Stimulated activated CD4-positive, alpha-beta T cell treated with anti-CD3 and anti-CD28 coated beads, Interleukin-12 subunit alpha, Interleukin-12 subunit beta, amount 100 ng/mL, for 48 hours (primary cell): ENCODE measurements around the gene KIF4A.

ENCODE experiments used
- DNase-seq, 3 donors: peaks; one replicate each; pipeline ENCODE4 v3.0.0-alpha.2; 2020; ENCODE audit warnings: low read depth in 2 of 3, low spot score in 1 of 3

The KIF4A gene

GRCh38 chrX:70436343-70436742 is 146.4 kb downstream of the KIF4A start:
- DNase-seq: no peak

- DNase-seq: no peak
These were observed 147.1 kb downstream of the KIF4A start for GRCh38 chrX:70437011-70437410.

- DNase-seq: no peak
These were observed 148.2 kb downstream of the KIF4A start for GRCh38 chrX:70437921-70438665.

GRCh38 chrX:70439016-70439415 is 149.1 kb downstream of the KIF4A start:
- DNase-seq: no peak

- no peak for DNase-seq
These were observed 152.3 kb downstream of the KIF4A start for GRCh38 chrX:70442224-70442623.

GRCh38 chrX:70444326-70444945 is 154.5 kb downstream of the KIF4A start, which contains the start of gene DLG3:
Gene DLG3 (plus strand): TSS chrX:70444835. CDS start chrX:70445202, 367 bp downstream.
- no peak for DNase-seq

GRCh38 chrX:70444946-70445656 is 155.2 kb downstream of the KIF4A start:
- DNase-seq: no peak

- no peak for DNase-seq
These were observed 156.0 kb downstream of the KIF4A start for GRCh38 chrX:70445951-70446350.

- no peak for DNase-seq
These were observed 156.8 kb downstream of the KIF4A start for GRCh38 chrX:70446380-70447350.

- DNase-seq: no peak
These were observed 159.6 kb downstream of the KIF4A start for GRCh38 chrX:70449457-70449966.

GRCh38 chrX:70452143-70452733 is 162.3 kb downstream of the KIF4A start:
- DNase-seq: peak in 2 of 3 donors; percentile 23 to 42

GRCh38 chrX:70453024-70453618 is 163.2 kb downstream of the KIF4A start:
- no peak for DNase-seq

GRCh38 chrX:70454441-70455365 is 164.8 kb downstream of the KIF4A start:
- DNase-seq: peak; percentile 44 to 61 (median 50)

GRCh38 chrX:70455366-70456202 is 165.7 kb downstream of the KIF4A start:
- no peak for DNase-seq

GRCh38 chrX:70456256-70456655 is 166.4 kb downstream of the KIF4A start:
- no peak for DNase-seq

GRCh38 chrX:70461026-70461425 is 171.1 kb downstream of the KIF4A start:
- no peak for DNase-seq

- DNase-seq: no peak
These were observed 174.1 kb downstream of the KIF4A start for GRCh38 chrX:70464051-70464450.

GRCh38 chrX:70466968-70467367 is 177.1 kb downstream of the KIF4A start:
- no peak for DNase-seq
